K562 (cell line): ENCODE measurements around the gene CALU. TPM values are rescaled to one million over a fixed set of nuclear protein-coding genes. Genes with fewer than 3 reads are reported as not detected.

Experiments
- ATF3 ChIP-seq, 2 experiments: fragments of 450-650 bp in 1 of 2; sonication (generic) in 1 of 2; formaldehyde crosslinking in 1 of 2; IDR thresholded peaks in 1 of 2; conservative IDR thresholded peaks in 1 of 2; 2 replicates each; pipeline versions ENCODE4 v1.6.1 to v1.8.1; 2016 to 2023; ENCODE audit warnings: mild to moderate bottlenecking in 2 of 2, moderate library complexity in 2 of 2, inconsistent platforms in 1 of 2, missing genetic modification reagents in 1 of 2
- CHD7 ChIP-seq: fragments of 200-600 bp; sonication (generic); IDR thresholded peaks from one replicate; pipeline ENCODE4 v1.6.1; 2012; ENCODE audit warnings: mild to moderate bottlenecking, low read depth, low read length, inconsistent platforms
- E2F4 ChIP-seq: sonication (generic); formaldehyde crosslinking; IDR thresholded peaks from 2 replicates; pipeline ENCODE4 v1.8.0; 2022; ENCODE audit warnings: mild to moderate bottlenecking, low read depth, missing genetic modification reagents
- E2F6 ChIP-seq, 2 experiments: IDR thresholded peaks; 2 replicates each; pipeline ENCODE4 v1.6.1; 2011; ENCODE audit warnings: borderline replicate concordance in 1 of 2, control low read depth in 1 of 2, low read depth in 1 of 2, low read length in 1 of 2, mild to moderate bottlenecking in 1 of 2, mixed read lengths in 1 of 2, moderate library complexity in 1 of 2; ENCODE audit not compliant: insufficient read depth in 1 of 2, insufficient read length in 1 of 2, poor library complexity in 1 of 2, severe bottlenecking in 1 of 2; ENCODE audit errors: extremely low read depth in 1 of 2
- SIRT6 ChIP-seq: IDR thresholded peaks from one replicate; pipeline ENCODE4 v1.6.1; 2012; ENCODE audit warnings: low read depth, mild to moderate bottlenecking, control low read depth, inconsistent platforms, low read length, moderate library complexity
- TOE1 ChIP-seq, 2 experiments: fragments of 450-650 bp in 1 of 2; sonication (generic) in 1 of 2; formaldehyde crosslinking in 1 of 2; IDR thresholded peaks; 2 replicates each; pipeline versions ENCODE4 v1.7.1 to v1.8.0; 2016 to 2022; ENCODE audit warnings: borderline replicate concordance in 2 of 2, mild to moderate bottlenecking in 2 of 2, antibody characterized with exemption in 1 of 2, inconsistent platforms in 1 of 2, low read depth in 1 of 2, missing genetic modification reagents in 1 of 2, moderate library complexity in 1 of 2
- ZC3H8 ChIP-seq: fragments of 450-650 bp; IDR thresholded peaks from 2 replicates; pipeline ENCODE4 v1.6.1; 2017
- ZNF263 ChIP-seq: sonication (generic); formaldehyde crosslinking; IDR thresholded peaks from 2 replicates; pipeline ENCODE4 v1.8.0; 2022; ENCODE audit warnings: mild to moderate bottlenecking, missing genetic modification reagents, borderline replicate concordance
- ZNF444 ChIP-seq: fragments of 250-450 bp; sonication (Bioruptor Pico); IDR thresholded peaks from 2 replicates; pipeline ENCODE4 v1.4.0; 2020; ENCODE audit warnings: mild to moderate bottlenecking, moderate library complexity
- polyA plus RNA-seq, 8 experiments: library from polyadenylated mRNA; depleted of rRNA in 4 of 8; stranded (reverse) in 5 of 8; unstranded in 3 of 8; fragments of >200 nt; fragmentation: Nextera tagmentation in 2 of 8; fragmentation: Illumina TruSeq in 1 of 8; extraction: Ambion mirVana in 2 of 8; extraction: Trizol in 1 of 8; gene quantifications; 2 replicates each; pipeline versions ENCODE4 v1.2.1 to v1.2.3, GENCODE V29; 2011 to 2014; ENCODE audit warnings: inconsistent platforms in 1 of 8, missing spikeins in 1 of 8
- total RNA-seq, 7 experiments: library from RNA; depleted of rRNA in 6 of 7; stranded (reverse); fragments of >200 nt in 6 of 7; fragmentation: Illumina TruSeq in 2 of 7; extraction: Trizol in 2 of 7; gene quantifications; 2 replicates each; pipeline versions ENCODE4 v1.2.1 to v1.2.3, GENCODE V29; 2011 to 2021; ENCODE audit warnings: low replicate concordance in 1 of 7

The CALU gene
- total and polyA plus RNA-seq, 9 of the 15 experiments (the other 6 are each of a cell fraction or from before 2014, with no cell fraction given): 166 to 286 (median 215) TPM

GRCh38 chr7:128783143-128783861 is 44.1 kb downstream of the CALU start (continued):
- no peak for TF ChIP-seq CHD7
- no peak for TF ChIP-seq ZNF444 (CRISPR knock-in tag)
- no peak for TF ChIP-seq SIRT6
- TF ChIP-seq ATF3 (IDR thresholded peaks at IDR 0.05): no peak
- peak; percentile 95 for TF ChIP-seq ATF3 (CRISPR knock-in tag; conservative IDR thresholded peaks at IDR 0.05)
- TF ChIP-seq ZC3H8: peak; percentile 73; the same call in 1 of the 2 replicates
- TF ChIP-seq E2F6 (IDR thresholded peaks at IDR 0.05; ENCODE audit: borderline replicate concordance in 1 of 2, extremely low read depth in 1 of 2, insufficient read depth in 1 of 2, insufficient read length in 1 of 2, low read depth in 1 of 2, low read length in 1 of 2, poor library complexity in 1 of 2, severe bottlenecking in 1 of 2): no peak
- peak; percentile 60; the same call in 1 of the 2 replicates for TF ChIP-seq TOE1 (IDR thresholded peaks at IDR 0.05; ENCODE audit: borderline replicate concordance)
- no peak; the same call in 1 of the 2 replicates for TF ChIP-seq TOE1 (CRISPR knock-in tag; IDR thresholded peaks at IDR 0.05; ENCODE audit: borderline replicate concordance, low read depth)
- peak; percentile 90 for TF ChIP-seq ZNF263 (CRISPR knock-in tag)
- TF ChIP-seq E2F4 (CRISPR knock-in tag): no peak
